Ectodermal cell (in vitro differentiated cells): ENCODE measurements around the gene BRINP1.

Source experiments
- H3K27ac ChIP-seq: 2 replicates; pipeline ENCODE4 v1.7.0; 2013; ENCODE audit warnings: mild to moderate bottlenecking, low read depth, low read length; ENCODE audit not compliant: insufficient read depth, poor library complexity, severe bottlenecking
- H3K27me3 ChIP-seq: 2 replicates; pipeline ENCODE4 v1.7.0; 2013; ENCODE audit warnings: mild to moderate bottlenecking, low read length; ENCODE audit not compliant: insufficient read depth, control insufficient read depth, poor library complexity, severe bottlenecking
- H3K36me3 ChIP-seq: one replicate; pipeline ENCODE4 v1.7.0; 2013; ENCODE audit warnings: low read length; ENCODE audit not compliant: control insufficient read depth, insufficient read depth
- H3K4me1 ChIP-seq: one replicate; pipeline ENCODE4 v1.7.0; 2013; ENCODE audit warnings: low read length; ENCODE audit not compliant: control insufficient read depth, insufficient read depth
- H3K4me3 ChIP-seq: 2 replicates; pipeline ENCODE4 v1.7.0; 2013; ENCODE audit warnings: low read depth, low read length, control low read depth; ENCODE audit not compliant: insufficient read depth
- H3K9me3 ChIP-seq: 2 replicates; pipeline ENCODE4 v1.7.0; 2013; ENCODE audit warnings: mild to moderate bottlenecking, low read length, moderate library complexity; ENCODE audit not compliant: control insufficient read depth
- WGBS, 2 experiments: methylation state at CpG; one replicate each; pipeline ENCODE4 v1.1.7; 2013; ENCODE audit warnings: missing lambda C conversion rate in 2 of 2; 5-methylcytosine and 5-hydroxymethylcytosine counted together

The BRINP1 gene

DNA sequence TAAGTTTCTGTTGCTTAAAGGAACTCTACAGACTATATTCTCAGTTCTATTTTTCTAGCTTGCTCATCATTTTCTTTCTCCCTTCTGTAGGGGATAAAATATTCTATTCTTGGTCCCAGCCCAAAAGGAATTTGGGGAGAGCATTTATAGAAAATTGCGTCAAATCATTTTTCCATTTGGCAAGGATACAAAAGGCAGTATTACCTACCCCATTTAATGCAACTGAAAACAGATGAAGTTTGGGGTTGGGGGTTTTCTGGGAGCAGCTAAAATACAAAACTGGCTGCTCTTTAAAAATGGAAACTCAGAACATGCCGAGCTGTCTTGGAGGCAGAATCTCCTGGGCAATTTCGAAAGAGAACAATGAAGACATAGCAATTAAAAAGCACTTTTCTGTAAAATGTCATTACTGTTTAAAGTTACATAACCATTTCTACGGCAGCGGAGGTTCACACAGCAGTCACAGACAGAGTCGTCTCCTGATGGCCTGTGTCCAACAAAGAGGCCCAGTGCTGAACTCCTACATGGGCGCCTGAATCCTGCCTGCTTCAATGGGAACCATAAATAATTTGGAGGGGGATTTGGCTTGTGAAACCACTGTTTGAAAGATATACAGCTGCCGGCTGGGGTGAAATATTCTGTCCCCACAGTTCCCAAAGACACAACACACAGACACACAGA lies 152.4 kb downstream of the BRINP1 start:
- Histone ChIP-seq H3K4me1 (no peaks in the 10 kb centered on the region), H3K36me3 (no peaks in the 10 kb centered on the region), H3K4me3 (no peak overlapping the region), H3K27me3 (peaks cover 5% of the 10 kb centered on the region), H3K9me3 (no peaks in the 10 kb centered on the region), H3K27ac (no peak overlapping the region)
- WGBS, 2 experiments: 92% methylated on average over 6 to 7 of the region's 8 CpGs

- H3K27ac ChIP-seq: no peak overlapping the region
- no peak overlapping the region for H3K4me3 ChIP-seq
- no peaks in the 10 kb centered on the region for H3K4me1 ChIP-seq
- no peaks in the 10 kb centered on the region for H3K36me3 ChIP-seq
- H3K27me3 ChIP-seq: peaks cover 5% of the 10 kb centered on the region
- H3K9me3 ChIP-seq: no peaks in the 10 kb centered on the region
- WGBS, 2 experiments: 92% methylated on average over 2 of the region's 2 CpGs
These were observed 153.6 kb downstream of the BRINP1 start for GRCh38 chr9:119215651-119216050.

GRCh38 chr9:119213471-119213870 lies 155.8 kb downstream of the BRINP1 start:
- Histone ChIP-seq H3K4me3 (no peak overlapping the region), H3K9me3 (no peaks in the 10 kb centered on the region), H3K27me3 (no peaks in the 10 kb centered on the region), H3K36me3 (no peaks in the 10 kb centered on the region), H3K4me1 (no peaks in the 10 kb centered on the region), H3K27ac (no peak overlapping the region)
- WGBS, 2 experiments: 67 to 100% methylated on average over 1 of the region's 1 CpG

GRCh38 chr9:119197893-119198607 lies 171.2 kb downstream of the BRINP1 start:
- Histone ChIP-seq H3K27ac (no peak overlapping the region), H3K9me3 (no peaks in the 10 kb centered on the region), H3K4me1 (no peaks in the 10 kb centered on the region), H3K27me3 (no peaks in the 10 kb centered on the region), H3K36me3 (no peaks in the 10 kb centered on the region), H3K4me3 (no peak overlapping the region)
- 94 to 95% methylated on average over 5 to 6 of the region's 7 CpGs for WGBS, 2 experiments

GRCh38 chr9:119195521-119195920 lies 173.7 kb downstream of the BRINP1 start:
- no peaks in the 10 kb centered on the region for H3K4me1 ChIP-seq
- no peaks in the 10 kb centered on the region for H3K36me3 ChIP-seq
- WGBS, 2 experiments: 21 to 26% methylated on average over 2 of the region's 2 CpGs
- no peaks in the 10 kb centered on the region for H3K27me3 ChIP-seq
- H3K27ac ChIP-seq: no peak overlapping the region
- H3K4me3 ChIP-seq: no peak overlapping the region
- no peaks in the 10 kb centered on the region for H3K9me3 ChIP-seq

DNA sequence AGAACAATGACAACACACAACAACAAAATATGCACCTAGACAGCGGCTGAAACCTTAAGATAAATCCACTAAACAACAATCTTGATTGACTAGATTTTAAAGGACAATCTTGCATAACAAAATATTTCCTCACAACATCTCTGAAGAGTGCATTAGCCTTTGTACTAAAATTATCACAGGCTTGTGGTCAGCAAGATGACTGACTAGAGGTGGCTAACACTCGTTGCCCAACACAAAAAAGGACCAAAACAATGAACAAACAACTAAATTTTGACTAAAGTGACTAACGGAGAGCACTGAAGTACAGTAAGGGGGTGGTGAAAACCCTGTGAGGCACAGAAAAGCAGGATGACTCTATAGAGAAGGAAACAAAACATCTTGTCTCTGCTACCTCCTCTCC lies 183.9 kb downstream of the BRINP1 start:
- no peaks in the 10 kb centered on the region for H3K27me3 ChIP-seq
- no peaks in the 10 kb centered on the region for H3K4me1 ChIP-seq
- no peaks in the 10 kb centered on the region for H3K9me3 ChIP-seq
- H3K4me3 ChIP-seq: no peak overlapping the region
- 91 to 93% methylated on average over 3 of the region's 3 CpGs for WGBS, 2 experiments
- no peaks in the 10 kb centered on the region for H3K36me3 ChIP-seq
- no peak overlapping the region for H3K27ac ChIP-seq

DNA sequence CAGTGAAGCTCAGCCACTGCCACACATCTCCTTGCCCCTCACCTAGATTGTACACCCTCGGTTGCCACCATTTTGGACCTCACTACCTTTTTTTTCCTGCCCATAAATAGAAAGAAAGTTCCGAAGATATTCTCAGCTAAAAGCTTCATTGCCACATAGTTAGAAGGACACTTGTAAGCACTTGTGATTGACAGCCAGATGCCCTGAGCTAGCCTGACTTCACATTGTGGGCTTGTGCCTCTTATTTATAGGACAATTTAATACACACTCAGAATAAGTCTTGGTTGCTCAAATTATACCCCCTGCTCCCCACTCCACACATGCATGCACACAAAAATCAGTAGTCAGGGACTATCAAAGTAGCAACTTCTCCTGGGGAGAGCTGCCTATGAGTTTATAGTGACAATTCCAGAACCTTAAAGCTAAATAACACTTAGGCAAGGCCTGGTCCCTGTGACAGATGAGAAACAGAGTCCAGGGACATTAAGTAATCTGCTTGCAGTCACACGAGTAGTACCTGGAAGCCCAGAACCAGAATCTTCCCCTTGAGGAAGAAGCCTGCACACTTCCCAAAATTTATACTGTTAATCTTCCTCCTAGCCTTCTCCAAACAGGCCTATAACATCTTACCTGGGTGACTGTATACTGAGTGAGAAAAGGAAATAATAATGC lies 184.8 kb downstream of the BRINP1 start:
- H3K27me3 ChIP-seq: no peaks in the 10 kb centered on the region
- WGBS, 2 experiments: 88 to 89% methylated on average over 3 of the region's 3 CpGs
- H3K36me3 ChIP-seq: no peaks in the 10 kb centered on the region

DNA sequence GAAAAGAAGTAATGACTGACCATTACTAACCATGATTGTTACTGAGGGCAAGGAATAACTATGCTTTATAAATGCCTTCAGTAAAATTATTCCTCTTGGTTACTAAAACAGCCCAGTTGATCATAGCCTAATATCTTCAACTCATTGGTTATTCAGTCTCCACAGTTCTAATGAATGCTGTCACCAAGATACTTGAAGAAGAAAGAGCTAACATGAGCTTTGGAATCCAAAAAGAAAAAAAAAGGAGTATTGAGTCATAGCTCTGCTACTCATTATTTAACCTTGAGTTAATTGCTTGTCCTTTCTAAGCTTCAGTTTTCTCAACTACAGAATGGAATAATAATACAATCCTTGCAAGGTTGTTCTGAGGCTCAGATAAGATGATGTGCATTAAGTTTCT lies 187.7 kb downstream of the BRINP1 start:
- H3K4me3 ChIP-seq: no peak overlapping the region

More for the DNA sequence above, 184.8 kb downstream of the BRINP1 start:
- H3K4me1 ChIP-seq: peaks cover 8% of the 10 kb centered on the region
- no peak overlapping the region for H3K27ac ChIP-seq
- no peak overlapping the region for H3K4me3 ChIP-seq
- no peaks in the 10 kb centered on the region for H3K9me3 ChIP-seq

DNA sequence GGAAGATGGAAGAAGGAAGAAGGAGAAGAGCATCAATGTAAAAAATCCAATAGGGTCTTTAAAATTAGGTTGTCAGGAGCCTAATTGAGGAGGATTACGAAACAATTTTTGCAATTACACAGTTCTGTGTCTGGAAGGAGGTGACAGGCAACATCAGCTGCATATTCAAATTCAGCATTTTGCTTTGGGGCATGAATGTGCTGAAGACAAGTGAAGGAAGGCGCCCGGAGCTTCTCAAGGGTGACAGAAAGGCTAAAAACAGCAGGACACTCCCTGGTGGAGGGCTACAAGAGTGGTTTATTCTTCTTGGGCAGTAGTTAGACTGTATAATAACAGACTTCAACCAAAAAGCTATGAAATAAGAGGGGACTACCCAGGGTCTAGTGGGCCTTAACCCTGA lies 188.3 kb downstream of the BRINP1 start:
- Histone ChIP-seq H3K4me1 (peaks cover 29% of the 10 kb centered on the region), H3K36me3 (no peaks in the 10 kb centered on the region), H3K9me3 (no peaks in the 10 kb centered on the region), H3K27ac (no peak overlapping the region), H3K4me3 (no peak overlapping the region), H3K27me3 (no peaks in the 10 kb centered on the region)
- 83 to 92% methylated on average over 3 of the region's 3 CpGs for WGBS, 2 experiments

More for the DNA sequence above, 187.7 kb downstream of the BRINP1 start:
- Histone ChIP-seq H3K9me3 (no peaks in the 10 kb centered on the region), H3K27me3 (no peaks in the 10 kb centered on the region), H3K27ac (no peak overlapping the region), H3K36me3 (no peaks in the 10 kb centered on the region), H3K4me1 (peaks cover 29% of the 10 kb centered on the region)

- H3K27ac ChIP-seq: no peak overlapping the region
- peaks cover 29% of the 10 kb centered on the region for H3K4me1 ChIP-seq
- 49 to 55% methylated on average over 3 of the region's 3 CpGs for WGBS, 2 experiments
- no peaks in the 10 kb centered on the region for H3K27me3 ChIP-seq
- H3K4me3 ChIP-seq: no peak overlapping the region
- H3K9me3 ChIP-seq: no peaks in the 10 kb centered on the region
- no peaks in the 10 kb centered on the region for H3K36me3 ChIP-seq
These were observed 189.5 kb downstream of the BRINP1 start for GRCh38 chr9:119179701-119180100.
